ENCODE results near the gene PLEKHG4. TPM values are rescaled to one million over a fixed set of nuclear protein-coding genes. Genes with fewer than 3 reads are reported as not detected.

Gene PLEKHG4
- total and polyA plus RNA-seq, 9 of the 15 experiments (the other 6 are each of a cell fraction or from before 2014, with no cell fraction given) = 3.7 to 36.8 (median 17.9) TPM

DNA sequence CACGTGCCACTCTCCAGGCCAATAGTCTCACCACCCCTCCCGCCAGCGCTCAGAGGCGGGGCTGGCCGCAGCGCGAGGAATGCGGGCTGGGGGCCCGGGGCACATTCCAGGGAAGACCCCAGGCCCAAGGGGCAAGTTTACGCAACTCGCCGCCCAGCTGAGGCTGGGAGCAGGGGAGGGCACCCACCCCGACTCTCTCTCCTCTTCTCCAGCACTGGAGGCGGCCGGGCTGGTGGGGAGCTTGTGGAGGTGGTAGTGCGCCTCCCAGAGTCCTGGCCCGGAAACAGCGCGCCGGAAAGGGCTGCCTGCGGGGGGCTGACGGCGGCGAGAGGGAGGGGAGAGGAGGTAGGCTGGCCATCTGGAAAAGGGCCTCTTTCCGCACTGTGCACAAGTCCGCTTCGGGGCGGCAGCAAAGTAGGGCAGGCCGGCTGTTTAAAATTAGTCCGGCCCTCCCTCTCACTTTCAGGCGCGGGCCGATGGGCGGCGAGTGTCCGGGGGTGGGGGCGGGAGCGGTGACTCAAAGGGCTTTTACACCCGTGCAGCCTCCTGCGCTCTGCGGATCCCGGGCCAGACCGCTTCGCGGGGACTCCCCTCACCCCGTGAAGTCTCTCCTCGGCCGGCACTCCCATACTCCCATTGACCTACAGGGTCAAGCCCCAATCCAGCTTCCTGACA, 33.1 kb upstream of the PLEKHG4 start (continued):
- TF ChIP-seq, protein P1, sequence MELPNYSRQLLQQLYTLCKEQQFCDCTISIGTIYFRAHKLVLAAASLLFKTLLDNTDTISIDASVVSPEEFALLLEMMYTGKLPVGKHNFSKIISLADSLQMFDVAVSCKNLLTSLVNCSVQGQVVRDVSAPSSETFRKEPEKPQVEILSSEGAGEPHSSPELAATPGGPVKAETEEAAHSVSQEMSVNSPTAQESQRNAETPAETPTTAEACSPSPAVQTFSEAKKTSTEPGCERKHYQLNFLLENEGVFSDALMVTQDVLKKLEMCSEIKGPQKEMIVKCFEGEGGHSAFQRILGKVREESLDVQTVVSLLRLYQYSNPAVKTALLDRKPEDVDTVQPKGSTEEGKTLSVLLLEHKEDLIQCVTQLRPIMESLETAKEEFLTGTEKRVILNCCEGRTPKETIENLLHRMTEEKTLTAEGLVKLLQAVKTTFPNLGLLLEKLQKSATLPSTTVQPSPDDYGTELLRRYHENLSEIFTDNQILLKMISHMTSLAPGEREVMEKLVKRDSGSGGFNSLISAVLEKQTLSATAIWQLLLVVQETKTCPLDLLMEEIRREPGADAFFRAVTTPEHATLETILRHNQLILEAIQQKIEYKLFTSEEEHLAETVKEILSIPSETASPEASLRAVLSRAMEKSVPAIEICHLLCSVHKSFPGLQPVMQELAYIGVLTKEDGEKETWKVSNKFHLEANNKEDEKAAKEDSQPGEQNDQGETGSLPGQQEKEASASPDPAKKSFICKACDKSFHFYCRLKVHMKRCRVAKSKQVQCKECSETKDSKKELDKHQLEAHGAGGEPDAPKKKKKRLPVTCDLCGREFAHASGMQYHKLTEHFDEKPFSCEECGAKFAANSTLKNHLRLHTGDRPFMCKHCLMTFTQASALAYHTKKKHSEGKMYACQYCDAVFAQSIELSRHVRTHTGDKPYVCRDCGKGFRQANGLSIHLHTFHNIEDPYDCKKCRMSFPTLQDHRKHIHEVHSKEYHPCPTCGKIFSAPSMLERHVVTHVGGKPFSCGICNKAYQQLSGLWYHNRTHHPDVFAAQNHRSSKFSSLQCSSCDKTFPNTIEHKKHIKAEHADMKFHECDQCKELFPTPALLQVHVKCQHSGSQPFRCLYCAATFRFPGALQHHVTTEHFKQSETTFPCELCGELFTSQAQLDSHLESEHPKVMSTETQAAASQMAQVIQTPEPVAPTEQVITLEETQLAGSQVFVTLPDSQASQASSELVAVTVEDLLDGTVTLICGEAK (IDR thresholded peaks at IDR 0.05) = peak; percentile 59
- TF ChIP-seq, protein P1 (CRISPR knock-in tag; IDR thresholded peaks at IDR 0.05) = no peak
- TF ChIP-seq ZNF224 (CRISPR knock-in tag; IDR thresholded peaks at IDR 0.05) = peak; percentile 68; the same call in 1 of the 2 replicates
- 0 out of 4 replicates have a peak, but pooled peaks of 1 of the 2 experiments have one; percentile 40 for TF ChIP-seq TBL1XR1 (IDR thresholded peaks at IDR 0.05; ENCODE audit: low read length in 2 of 2)
- TF ChIP-seq, protein P2, sequence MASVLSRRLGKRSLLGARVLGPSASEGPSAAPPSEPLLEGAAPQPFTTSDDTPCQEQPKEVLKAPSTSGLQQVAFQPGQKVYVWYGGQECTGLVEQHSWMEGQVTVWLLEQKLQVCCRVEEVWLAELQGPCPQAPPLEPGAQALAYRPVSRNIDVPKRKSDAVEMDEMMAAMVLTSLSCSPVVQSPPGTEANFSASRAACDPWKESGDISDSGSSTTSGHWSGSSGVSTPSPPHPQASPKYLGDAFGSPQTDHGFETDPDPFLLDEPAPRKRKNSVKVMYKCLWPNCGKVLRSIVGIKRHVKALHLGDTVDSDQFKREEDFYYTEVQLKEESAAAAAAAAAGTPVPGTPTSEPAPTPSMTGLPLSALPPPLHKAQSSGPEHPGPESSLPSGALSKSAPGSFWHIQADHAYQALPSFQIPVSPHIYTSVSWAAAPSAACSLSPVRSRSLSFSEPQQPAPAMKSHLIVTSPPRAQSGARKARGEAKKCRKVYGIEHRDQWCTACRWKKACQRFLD (CRISPR knock-in tag; IDR thresholded peaks at IDR 0.05) = peak; percentile 47
- peak; percentile 75; the same call in 1 of the 2 replicates for TF ChIP-seq MTA3 (IDR thresholded peaks at IDR 0.05; ENCODE audit: borderline replicate concordance)
- TF ChIP-seq SMAD4 (CRISPR knock-in tag; conservative IDR thresholded peaks at IDR 0.05) = peak; percentile 79; the same call in 1 of the 2 replicates
- TF ChIP-seq POLR2B (IDR thresholded peaks at IDR 0.05; ENCODE audit: low read depth, partially characterized antibody) = peak; percentile 40
- TF ChIP-seq, protein P3, sequence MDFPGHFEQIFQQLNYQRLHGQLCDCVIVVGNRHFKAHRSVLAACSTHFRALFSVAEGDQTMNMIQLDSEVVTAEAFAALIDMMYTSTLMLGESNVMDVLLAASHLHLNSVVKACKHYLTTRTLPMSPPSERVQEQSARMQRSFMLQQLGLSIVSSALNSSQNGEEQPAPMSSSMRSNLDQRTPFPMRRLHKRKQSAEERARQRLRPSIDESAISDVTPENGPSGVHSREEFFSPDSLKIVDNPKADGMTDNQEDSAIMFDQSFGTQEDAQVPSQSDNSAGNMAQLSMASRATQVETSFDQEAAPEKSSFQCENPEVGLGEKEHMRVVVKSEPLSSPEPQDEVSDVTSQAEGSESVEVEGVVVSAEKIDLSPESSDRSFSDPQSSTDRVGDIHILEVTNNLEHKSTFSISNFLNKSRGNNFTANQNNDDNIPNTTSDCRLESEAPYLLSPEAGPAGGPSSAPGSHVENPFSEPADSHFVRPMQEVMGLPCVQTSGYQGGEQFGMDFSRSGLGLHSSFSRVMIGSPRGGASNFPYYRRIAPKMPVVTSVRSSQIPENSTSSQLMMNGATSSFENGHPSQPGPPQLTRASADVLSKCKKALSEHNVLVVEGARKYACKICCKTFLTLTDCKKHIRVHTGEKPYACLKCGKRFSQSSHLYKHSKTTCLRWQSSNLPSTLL (IDR thresholded peaks at IDR 0.05) = no peak
- peak; percentile 58 for TF ChIP-seq SUPT5H (IDR thresholded peaks at IDR 0.05)
- no peak for TF ChIP-seq GTF2A2 (tag; IDR thresholded peaks at IDR 0.05)
- no peak for TF ChIP-seq ZNF384 (IDR thresholded peaks at IDR 0.05; ENCODE audit: low read depth, low read length)
- TF ChIP-seq JUND (IDR thresholded peaks at IDR 0.05; ENCODE audit: borderline replicate concordance, low read depth, low read length) = peak; percentile 22; the same call in 1 of the 2 replicates
- no peak for TF ChIP-seq JUND (tag; IDR thresholded peaks at IDR 0.05; ENCODE audit: borderline replicate concordance, low read depth, low read length)
- peak; percentile 44 for TF ChIP-seq DACH1 (IDR thresholded peaks at IDR 0.05; ENCODE audit: partially characterized antibody)
- TF ChIP-seq RB1 (IDR thresholded peaks at IDR 0.05; ENCODE audit: low read depth) = peak; percentile 71; the same call in 1 of the 2 replicates
